ENCODE data around the gene ZNF746.

GRCh38 chr7:149546331-149546730, 48.7 kb upstream of the ZNF746 start:
- no peak for TF ChIP-seq POLR2A (IDR thresholded peaks at IDR 0.05; ENCODE audit: low read depth, low read length)
- TF ChIP-seq POLR2AphosphoS5 (IDR thresholded peaks at IDR 0.05; ENCODE audit: low read depth, low read length) = no peak

Data from GM12891 (cell line).